K562 (cell line): ENCODE results near the gene PTAFR. TPM values are rescaled to one million over a fixed set of nuclear protein-coding genes. Genes with fewer than 3 reads are reported as not detected.

ENCODE experiments used
- CEBPB ChIP-seq: fragments of 450-650 bp; IDR thresholded peaks from 2 replicates; pipeline ENCODE4 v1.6.1; 2016; ENCODE audit warnings: missing genetic modification characterization, missing compliant biosample characterization
- E2F6 ChIP-seq, 2 experiments: IDR thresholded peaks; 2 replicates each; pipeline ENCODE4 v1.6.1; 2011; ENCODE audit warnings: borderline replicate concordance in 1 of 2, control low read depth in 1 of 2, low read depth in 1 of 2, low read length in 1 of 2, mild to moderate bottlenecking in 1 of 2, mixed read lengths in 1 of 2, moderate library complexity in 1 of 2; ENCODE audit not compliant: insufficient read depth in 1 of 2, insufficient read length in 1 of 2, poor library complexity in 1 of 2, severe bottlenecking in 1 of 2; ENCODE audit errors: extremely low read depth in 1 of 2
- ERF ChIP-seq: fragments of 450-650 bp; formaldehyde crosslinking; IDR thresholded peaks from 2 replicates; pipeline ENCODE4 v1.4.0; 2020; ENCODE audit warnings: mild to moderate bottlenecking, mixed read lengths
- HMBOX1 ChIP-seq: sonication (generic); IDR thresholded peaks from 2 replicates; pipeline ENCODE4 v1.6.1; 2016
- RBM25 ChIP-seq: fragments of 200-400 bp; formaldehyde crosslinking; IDR thresholded peaks from 2 replicates; pipeline ENCODE4 v1.6.1; 2018; ENCODE audit warnings: low read length, low read depth, moderate library complexity; ENCODE audit not compliant: severe bottlenecking
- SPI1 ChIP-seq: IDR thresholded peaks from 2 replicates; pipeline ENCODE4 v1.6.1; 2011; ENCODE audit warnings: low read depth, low read length, control low read depth, borderline replicate concordance
- ZNF121 ChIP-seq: sonication (generic); formaldehyde crosslinking; conservative IDR thresholded peaks from 2 replicates; pipeline ENCODE4 v1.8.0; 2022; ENCODE audit warnings: missing genetic modification reagents
- ZNF318 ChIP-seq, 2 experiments: fragments of 450-650 bp; IDR thresholded peaks; 2 replicates each; pipeline ENCODE4 v1.6.1; 2016; ENCODE audit warnings: mild to moderate bottlenecking in 2 of 2, borderline replicate concordance in 1 of 2, low read depth in 1 of 2, moderate library complexity in 1 of 2
- ZNF668 ChIP-seq: fragments of 250-450 bp; sonication (Bioruptor Pico); IDR thresholded peaks from 2 replicates; pipeline ENCODE4 v1.8.0; 2022; ENCODE audit warnings: mild to moderate bottlenecking, inconsistent platforms
- polyA plus RNA-seq, 8 experiments: library from polyadenylated mRNA; depleted of rRNA in 4 of 8; stranded (reverse) in 5 of 8; unstranded in 3 of 8; fragments of >200 nt; fragmentation: Nextera tagmentation in 2 of 8; fragmentation: Illumina TruSeq in 1 of 8; extraction: Ambion mirVana in 2 of 8; extraction: Trizol in 1 of 8; gene quantifications; 2 replicates each; pipeline versions ENCODE4 v1.2.1 to v1.2.3, GENCODE V29; 2011 to 2014; ENCODE audit warnings: inconsistent platforms in 1 of 8, missing spikeins in 1 of 8
- total RNA-seq, 7 experiments: library from RNA; depleted of rRNA in 6 of 7; stranded (reverse); fragments of >200 nt in 6 of 7; fragmentation: Illumina TruSeq in 2 of 7; extraction: Trizol in 2 of 7; gene quantifications; 2 replicates each; pipeline versions ENCODE4 v1.2.1 to v1.2.3, GENCODE V29; 2011 to 2021; ENCODE audit warnings: low replicate concordance in 1 of 7

PTAFR gene
- total and polyA plus RNA-seq, 9 of the 15 experiments (the other 6 are each of a cell fraction or from before 2014, with no cell fraction given): 0.15 to 0.55 (median 0.40) TPM; not detected in 1

- TF ChIP-seq ZNF318 (IDR thresholded peaks at IDR 0.05; ENCODE audit: borderline replicate concordance in 1 of 2, low read depth in 1 of 2) (0 out of 4 replicates have a peak, but pooled peaks of 1 of the 2 experiments have one; percentile 63), ZNF668 (CRISPR knock-in tag) (no peak), SPI1 (peak; percentile 47; the same call in 1 of the 2 replicates), E2F6 (IDR thresholded peaks at IDR 0.05; ENCODE audit: borderline replicate concordance in 1 of 2, extremely low read depth in 1 of 2, insufficient read depth in 1 of 2, insufficient read length in 1 of 2, low read depth in 1 of 2, low read length in 1 of 2, poor library complexity in 1 of 2, severe bottlenecking in 1 of 2) (no peak), CEBPB (peak; percentile 70), ZNF121 (CRISPR knock-in tag) (0 out of 2 replicates have a peak, but pooled peaks have one; percentile 11), HMBOX1 (peak; percentile 99), RBM25 (no peak), ERF (CRISPR knock-in tag) (no peak)
These were observed 40.9 kb downstream of the PTAFR start (continued) for GRCh38 chr1:28135371-28136168.
